ENCODE measurements around the gene A3GALT2. TPM values are rescaled to one million over a fixed set of nuclear protein-coding genes. Genes with fewer than 3 reads are reported as not detected.
"Not testable (repeated sequence)": the region's sequence is repeated elsewhere in the genome, so short reads cannot be mapped to it uniquely, and the experiment has no call there.

Gene A3GALT2
- total RNA-seq, 1 donor from 2014 or later, result 0.35 TPM

DNA sequence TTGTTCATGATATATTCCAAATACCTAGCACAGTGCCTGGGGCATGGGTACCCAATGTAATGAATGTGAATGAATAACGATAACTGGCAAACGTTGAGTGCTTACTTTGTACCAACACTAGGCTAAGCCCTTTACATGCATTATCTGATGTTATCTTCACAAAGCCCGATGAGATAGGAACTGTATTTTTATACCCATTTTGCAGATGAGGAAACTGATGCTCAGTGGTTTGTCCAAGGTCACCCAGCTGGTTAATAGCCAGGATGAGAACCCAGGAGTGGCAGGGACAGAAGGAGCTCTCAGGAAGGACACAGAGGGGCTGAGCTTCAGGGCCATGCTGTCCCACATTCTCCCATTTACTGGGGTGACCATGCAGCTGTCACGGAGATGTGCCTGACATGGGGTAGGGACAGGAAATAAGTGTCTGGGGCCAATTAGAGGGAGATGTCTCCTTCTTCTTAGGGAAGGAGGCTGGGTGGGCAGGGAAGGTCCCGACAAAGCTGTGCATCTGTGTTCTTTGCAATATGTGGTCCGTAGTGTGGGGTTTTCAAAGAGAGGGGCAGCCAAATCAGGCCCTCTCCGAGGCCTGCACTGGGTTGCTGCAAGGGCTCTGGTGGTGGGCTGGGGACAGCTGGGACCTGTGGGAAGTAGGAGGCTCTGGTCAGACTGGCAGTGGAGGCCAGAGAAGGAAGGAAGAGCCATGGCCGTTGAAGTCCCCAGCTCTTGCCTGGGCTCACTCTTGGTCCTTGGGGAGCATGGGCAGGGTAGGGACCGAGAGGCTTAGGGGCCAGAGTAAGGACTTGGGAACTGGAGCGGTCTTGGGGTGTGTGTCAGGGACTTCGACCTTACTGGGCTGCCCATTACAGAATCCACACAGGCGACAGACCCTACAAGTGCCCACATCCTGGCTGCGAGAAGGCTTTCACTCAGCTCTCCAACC lies 26.6 kb downstream of the A3GALT2 start:
- no peak for DNase-seq (ENCODE audit: extremely low spot score, unreplicated experiment)
- H3K27me3 Mint-ChIP-seq (ENCODE audit: unreplicated experiment), result no peaks in the 10 kb centered on the region
- peaks cover 4% of the 10 kb centered on the region for H3K4me1 Mint-ChIP-seq (ENCODE audit: unreplicated experiment)
- H3K27ac Mint-ChIP-seq (ENCODE audit: unreplicated experiment), result peak overlapping the region; percentile 59
- peaks cover 53% of the 10 kb centered on the region for H3K36me3 Mint-ChIP-seq (ENCODE audit: unreplicated experiment)
- TF ChIP-seq, protein P1, sequence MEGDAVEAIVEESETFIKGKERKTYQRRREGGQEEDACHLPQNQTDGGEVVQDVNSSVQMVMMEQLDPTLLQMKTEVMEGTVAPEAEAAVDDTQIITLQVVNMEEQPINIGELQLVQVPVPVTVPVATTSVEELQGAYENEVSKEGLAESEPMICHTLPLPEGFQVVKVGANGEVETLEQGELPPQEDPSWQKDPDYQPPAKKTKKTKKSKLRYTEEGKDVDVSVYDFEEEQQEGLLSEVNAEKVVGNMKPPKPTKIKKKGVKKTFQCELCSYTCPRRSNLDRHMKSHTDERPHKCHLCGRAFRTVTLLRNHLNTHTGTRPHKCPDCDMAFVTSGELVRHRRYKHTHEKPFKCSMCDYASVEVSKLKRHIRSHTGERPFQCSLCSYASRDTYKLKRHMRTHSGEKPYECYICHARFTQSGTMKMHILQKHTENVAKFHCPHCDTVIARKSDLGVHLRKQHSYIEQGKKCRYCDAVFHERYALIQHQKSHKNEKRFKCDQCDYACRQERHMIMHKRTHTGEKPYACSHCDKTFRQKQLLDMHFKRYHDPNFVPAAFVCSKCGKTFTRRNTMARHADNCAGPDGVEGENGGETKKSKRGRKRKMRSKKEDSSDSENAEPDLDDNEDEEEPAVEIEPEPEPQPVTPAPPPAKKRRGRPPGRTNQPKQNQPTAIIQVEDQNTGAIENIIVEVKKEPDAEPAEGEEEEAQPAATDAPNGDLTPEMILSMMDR (IDR thresholded peaks at IDR 0.05), result no peak
- H3K4me3 Mint-ChIP-seq (ENCODE audit: unreplicated experiment), result no peak overlapping the region
- no peaks in the 10 kb centered on the region for H3K9me3 Mint-ChIP-seq (ENCODE audit: unreplicated experiment)

DNA sequence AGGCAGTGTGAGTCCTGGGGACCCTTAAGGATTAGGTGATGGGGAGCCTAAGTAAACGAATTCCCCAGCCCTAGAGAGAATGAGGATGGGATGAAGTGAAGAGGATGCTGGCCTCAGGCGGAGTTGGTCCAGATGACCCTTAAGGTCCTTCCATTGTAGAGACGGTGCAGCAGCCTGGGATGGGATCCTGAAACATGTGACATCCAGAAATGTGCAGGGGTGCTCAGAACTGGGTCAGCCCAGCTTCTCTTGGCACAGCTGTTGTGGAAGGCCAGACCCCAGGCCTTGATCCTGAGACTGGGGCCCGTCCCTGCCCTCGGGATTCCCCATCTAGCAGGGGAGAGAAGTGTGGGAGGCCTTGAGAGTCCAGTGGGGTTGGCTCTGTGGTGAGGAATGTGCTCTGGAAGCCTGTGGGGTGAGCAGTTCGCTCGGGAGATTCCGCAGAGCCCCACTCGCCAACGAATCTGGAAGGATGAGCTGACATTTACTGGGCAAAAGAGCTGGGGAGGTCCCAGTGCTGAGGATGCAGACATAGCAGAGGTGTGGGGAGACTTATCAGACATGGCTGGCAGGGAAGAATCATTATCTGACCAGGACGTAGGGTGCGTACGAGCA lies 28.1 kb downstream of the A3GALT2 start:
- H3K9me3 Mint-ChIP-seq (ENCODE audit: unreplicated experiment), result no peaks in the 10 kb centered on the region
- H3K4me3 Mint-ChIP-seq (ENCODE audit: unreplicated experiment), result no peak overlapping the region
- no peaks in the 10 kb centered on the region for H3K27me3 Mint-ChIP-seq (ENCODE audit: unreplicated experiment)
- DNase-seq (ENCODE audit: extremely low spot score, unreplicated experiment), result no peak
- TF ChIP-seq, protein P1 (IDR thresholded peaks at IDR 0.05), result no peak
- H3K4me1 Mint-ChIP-seq (ENCODE audit: unreplicated experiment), result no peaks in the 10 kb centered on the region
- no peak overlapping the region for H3K27ac Mint-ChIP-seq (ENCODE audit: unreplicated experiment)
- peaks cover 54% of the 10 kb centered on the region for H3K36me3 Mint-ChIP-seq (ENCODE audit: unreplicated experiment)

DNA sequence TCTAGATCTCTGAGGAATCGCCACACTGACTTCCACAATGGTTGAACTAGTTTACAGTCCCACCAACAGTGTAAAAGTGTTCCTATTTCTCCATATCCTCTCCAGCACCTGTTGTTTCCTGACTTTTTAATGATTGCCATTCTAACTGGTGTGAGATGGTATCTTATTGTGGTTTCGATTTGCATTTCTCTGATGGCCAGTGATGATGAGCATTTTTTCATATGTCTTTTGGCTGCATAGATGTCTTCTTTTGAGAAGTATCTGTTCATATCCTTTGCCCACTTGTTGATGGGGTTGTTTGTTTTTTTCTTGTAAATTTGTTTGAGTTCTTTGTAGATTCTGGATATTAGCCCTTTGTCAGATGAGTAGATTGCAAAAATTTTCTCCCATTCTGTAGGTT lies 30.3 kb downstream of the A3GALT2 start:
- H3K9me3 Mint-ChIP-seq (ENCODE audit: unreplicated experiment); H3K27ac Mint-ChIP-seq (ENCODE audit: unreplicated experiment); DNase-seq (ENCODE audit: extremely low spot score, unreplicated experiment); H3K4me3 Mint-ChIP-seq (ENCODE audit: unreplicated experiment); H3K27me3 Mint-ChIP-seq (ENCODE audit: unreplicated experiment); H3K4me1 Mint-ChIP-seq (ENCODE audit: unreplicated experiment): not testable (repeated sequence)
- peaks cover 51% of the 10 kb centered on the region for H3K36me3 Mint-ChIP-seq (ENCODE audit: unreplicated experiment)

DNA sequence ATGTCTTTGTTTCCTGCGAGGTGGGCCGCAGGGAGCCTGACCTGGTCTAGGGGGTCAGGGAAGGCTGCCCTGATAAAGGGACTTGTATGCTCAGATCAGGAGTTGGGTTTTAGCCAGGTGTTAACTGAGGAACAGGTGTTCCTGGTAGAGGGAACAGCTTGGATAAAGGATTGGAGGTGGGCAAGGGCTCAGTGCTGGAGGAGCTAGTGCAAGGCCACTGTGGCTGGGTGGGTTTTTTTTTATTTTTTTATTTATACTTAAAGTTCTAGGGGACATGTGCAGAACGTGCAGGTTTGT lies 31.1 kb downstream of the A3GALT2 start:
- DNase-seq (ENCODE audit: extremely low spot score, unreplicated experiment), result no peak
- no peaks in the 10 kb centered on the region for H3K27me3 Mint-ChIP-seq (ENCODE audit: unreplicated experiment)
- no peak overlapping the region for H3K4me3 Mint-ChIP-seq (ENCODE audit: unreplicated experiment)
- TF ChIP-seq, protein P1 (IDR thresholded peaks at IDR 0.05), result no peak
- peaks cover 44% of the 10 kb centered on the region for H3K36me3 Mint-ChIP-seq (ENCODE audit: unreplicated experiment)
- no peaks in the 10 kb centered on the region for H3K9me3 Mint-ChIP-seq (ENCODE audit: unreplicated experiment)
- H3K4me1 Mint-ChIP-seq (ENCODE audit: unreplicated experiment), result no peaks in the 10 kb centered on the region
- H3K27ac Mint-ChIP-seq (ENCODE audit: unreplicated experiment), result no peak overlapping the region

DNA sequence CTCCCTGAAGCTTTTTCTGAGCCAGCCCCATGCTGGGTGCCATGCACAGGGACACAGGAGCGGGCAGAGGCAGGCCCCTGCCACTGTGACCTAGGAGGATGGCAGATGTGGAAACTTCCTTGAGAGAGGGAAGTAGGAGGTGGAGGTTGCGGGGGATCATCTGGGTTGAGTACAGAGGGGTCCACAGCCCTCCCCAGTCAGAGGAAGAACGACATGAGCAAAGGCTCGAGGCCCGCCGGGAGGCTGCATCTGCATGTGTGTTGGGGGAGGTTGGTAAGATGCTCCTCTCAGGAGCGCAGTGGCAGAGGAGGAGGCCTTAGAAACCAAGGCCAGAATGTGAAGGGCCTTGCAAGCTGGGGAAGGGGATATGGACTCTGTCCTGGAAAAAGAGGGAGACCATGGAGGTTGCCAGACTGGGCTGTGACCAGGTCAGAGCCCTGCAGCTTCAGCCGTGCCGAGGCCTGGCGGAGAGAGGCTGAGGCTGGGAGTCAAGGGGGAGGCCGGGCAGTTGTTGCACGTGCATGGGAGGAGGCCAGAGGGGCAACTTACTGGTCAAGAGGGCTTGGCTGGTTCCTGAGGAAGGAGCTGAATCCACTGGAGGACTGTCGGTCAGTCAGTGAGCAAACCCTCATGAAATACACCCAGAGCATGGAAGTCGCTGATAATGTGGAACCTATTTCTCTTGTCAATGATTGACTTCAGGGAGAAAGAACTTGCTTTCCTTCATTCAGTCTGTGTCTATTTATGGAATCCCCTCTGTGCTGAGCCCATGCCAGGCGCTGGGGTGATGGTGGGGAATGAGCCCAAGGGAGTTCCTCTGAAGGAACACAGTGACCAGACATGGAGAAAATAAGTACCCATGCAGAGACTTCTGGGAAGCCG lies 31.7 kb downstream of the A3GALT2 start:
- no peaks in the 10 kb centered on the region for H3K9me3 Mint-ChIP-seq (ENCODE audit: unreplicated experiment)
- no peaks in the 10 kb centered on the region for H3K4me1 Mint-ChIP-seq (ENCODE audit: unreplicated experiment)
- H3K27ac Mint-ChIP-seq (ENCODE audit: unreplicated experiment), result no peak overlapping the region
- H3K36me3 Mint-ChIP-seq (ENCODE audit: unreplicated experiment), result peaks cover 48% of the 10 kb centered on the region
- no peaks in the 10 kb centered on the region for H3K27me3 Mint-ChIP-seq (ENCODE audit: unreplicated experiment)
- TF ChIP-seq, protein P1 (IDR thresholded peaks at IDR 0.05), result no peak
- no peak overlapping the region for H3K4me3 Mint-ChIP-seq (ENCODE audit: unreplicated experiment)
- DNase-seq (ENCODE audit: extremely low spot score, unreplicated experiment), result no peak

Measured in osteocyte (in vitro differentiated cells).